ENCODE results near the gene UNC50.

Gene UNC50

DNA sequence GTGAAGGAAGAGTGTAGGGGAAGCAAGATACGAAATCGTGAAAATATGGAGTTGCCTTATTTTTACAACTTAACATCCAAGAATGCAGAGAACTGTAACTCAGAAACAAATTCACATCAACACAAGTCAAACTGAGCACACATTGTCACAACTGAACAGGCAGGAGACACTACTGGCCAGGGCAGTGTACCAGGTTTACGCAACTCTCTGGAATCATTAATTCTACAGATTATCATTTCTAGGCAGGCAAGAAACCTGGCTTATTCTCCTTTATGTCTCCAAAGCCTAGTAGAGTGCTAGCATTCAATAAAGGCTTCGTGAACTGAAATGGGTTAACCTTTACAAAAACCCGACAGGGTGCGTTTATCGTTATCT, 661 bp upstream of the UNC50 start:
- Histone ChIP-seq H3K4me1 (ENCODE audit: insufficient read depth, low read length) (peaks cover 45% of the 10 kb centered on the region), H3K9me3 (ENCODE audit: insufficient read depth, low read length, severe bottlenecking) (no peaks in the 10 kb centered on the region), H3K4me3 (ENCODE audit: low read depth in 1 of 2, low read length in 2 of 2) (peak overlapping the region; percentile 86 to 94), H2AFZ (ENCODE audit: low read depth, low read length) (peak overlapping the region; percentile 97), H3K27me3 (ENCODE audit: insufficient read depth, low read length, poor library complexity) (no peaks in the 10 kb centered on the region), H3K79me2 (ENCODE audit: insufficient read depth, low read length) (peaks cover 72% of the 10 kb centered on the region), H3K36me3 (ENCODE audit: insufficient read depth, low read length) (peaks cover 37% of the 10 kb centered on the region), H3K4me2 (ENCODE audit: insufficient read depth, low read length) (peak overlapping the region; percentile 83), H4K20me1 (ENCODE audit: insufficient read depth, low read length) (no peaks in the 10 kb centered on the region), H3K9ac (ENCODE audit: low read depth, low read length) (peak overlapping the region; percentile 91), H3K27ac (ENCODE audit: low read length) (peak overlapping the region; percentile 94)
- TF ChIP-seq, protein P1, sequence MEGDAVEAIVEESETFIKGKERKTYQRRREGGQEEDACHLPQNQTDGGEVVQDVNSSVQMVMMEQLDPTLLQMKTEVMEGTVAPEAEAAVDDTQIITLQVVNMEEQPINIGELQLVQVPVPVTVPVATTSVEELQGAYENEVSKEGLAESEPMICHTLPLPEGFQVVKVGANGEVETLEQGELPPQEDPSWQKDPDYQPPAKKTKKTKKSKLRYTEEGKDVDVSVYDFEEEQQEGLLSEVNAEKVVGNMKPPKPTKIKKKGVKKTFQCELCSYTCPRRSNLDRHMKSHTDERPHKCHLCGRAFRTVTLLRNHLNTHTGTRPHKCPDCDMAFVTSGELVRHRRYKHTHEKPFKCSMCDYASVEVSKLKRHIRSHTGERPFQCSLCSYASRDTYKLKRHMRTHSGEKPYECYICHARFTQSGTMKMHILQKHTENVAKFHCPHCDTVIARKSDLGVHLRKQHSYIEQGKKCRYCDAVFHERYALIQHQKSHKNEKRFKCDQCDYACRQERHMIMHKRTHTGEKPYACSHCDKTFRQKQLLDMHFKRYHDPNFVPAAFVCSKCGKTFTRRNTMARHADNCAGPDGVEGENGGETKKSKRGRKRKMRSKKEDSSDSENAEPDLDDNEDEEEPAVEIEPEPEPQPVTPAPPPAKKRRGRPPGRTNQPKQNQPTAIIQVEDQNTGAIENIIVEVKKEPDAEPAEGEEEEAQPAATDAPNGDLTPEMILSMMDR (IDR thresholded peaks at IDR 0.05; ENCODE audit: borderline replicate concordance, extremely low read depth, low read length, poor library complexity, severe bottlenecking) = no peak
- no peak for TF ChIP-seq EZH2 (IDR thresholded peaks at IDR 0.05; ENCODE audit: borderline replicate concordance, low read depth, low read length, severe bottlenecking)
- no peak for ATAC-seq (ENCODE audit: insufficient read depth, low read depth)
- no peak for DNase-seq

DNA sequence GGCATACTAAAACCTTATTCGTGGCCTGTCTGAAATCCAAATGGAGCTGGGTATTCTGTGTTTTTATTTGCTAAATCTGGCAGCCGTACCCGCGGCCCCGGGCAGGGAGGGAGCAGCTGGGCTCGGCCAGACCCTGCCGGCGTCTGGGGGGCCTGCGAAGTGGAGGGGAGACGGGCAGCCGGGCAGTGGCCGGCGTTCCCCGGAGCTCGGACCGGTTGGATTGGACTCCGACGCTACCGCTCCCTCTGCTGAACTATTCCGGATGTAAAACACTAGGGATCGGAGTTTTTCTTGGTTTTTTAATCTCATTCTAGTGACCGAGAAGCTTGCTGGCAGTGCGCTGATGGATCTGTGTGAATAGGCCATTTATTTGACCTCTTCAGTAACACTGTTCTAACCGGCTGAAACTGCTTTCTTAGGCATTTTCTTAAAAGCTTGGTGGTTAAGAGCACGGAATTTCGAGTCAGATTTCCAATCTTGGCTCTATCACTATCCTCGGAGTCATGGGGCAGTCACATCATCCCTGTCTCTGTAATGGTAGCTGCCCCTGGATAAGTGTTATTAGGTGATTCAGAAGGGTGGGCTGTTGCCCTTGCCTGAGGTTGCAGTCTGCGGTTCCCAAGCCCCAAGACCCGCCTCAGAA, 694 bp downstream of the UNC50 start:
- Histone ChIP-seq H3K4me1 (ENCODE audit: insufficient read depth, low read length) (peaks cover 45% of the 10 kb centered on the region), H3K36me3 (ENCODE audit: insufficient read depth, low read length) (peaks cover 40% of the 10 kb centered on the region), H3K4me2 (ENCODE audit: insufficient read depth, low read length) (peak overlapping the region; percentile 83), H3K9ac (ENCODE audit: low read depth, low read length) (peak overlapping the region; percentile 91), H3K9me3 (ENCODE audit: insufficient read depth, low read length, severe bottlenecking) (no peaks in the 10 kb centered on the region), H4K20me1 (ENCODE audit: insufficient read depth, low read length) (no peaks in the 10 kb centered on the region), H3K4me3 (ENCODE audit: low read depth in 1 of 2, low read length in 2 of 2) (peak overlapping the region; percentile 86 to 94), H3K27me3 (ENCODE audit: insufficient read depth, low read length, poor library complexity) (no peaks in the 10 kb centered on the region), H3K79me2 (ENCODE audit: insufficient read depth, low read length) (peaks cover 72% of the 10 kb centered on the region), H3K27ac (ENCODE audit: low read length) (peak overlapping the region; percentile 94), H2AFZ (ENCODE audit: low read depth, low read length) (peak overlapping the region; percentile 97)
- no peak for DNase-seq
- peak; percentile 8; the same call in 2 of the 3 replicates for ATAC-seq (ENCODE audit: insufficient read depth, low read depth)
- TF ChIP-seq EZH2 (IDR thresholded peaks at IDR 0.05; ENCODE audit: borderline replicate concordance, low read depth, low read length, severe bottlenecking) = no peak
- TF ChIP-seq, protein P1 (IDR thresholded peaks at IDR 0.05; ENCODE audit: borderline replicate concordance, extremely low read depth, low read length, poor library complexity, severe bottlenecking) = no peak

DNA sequence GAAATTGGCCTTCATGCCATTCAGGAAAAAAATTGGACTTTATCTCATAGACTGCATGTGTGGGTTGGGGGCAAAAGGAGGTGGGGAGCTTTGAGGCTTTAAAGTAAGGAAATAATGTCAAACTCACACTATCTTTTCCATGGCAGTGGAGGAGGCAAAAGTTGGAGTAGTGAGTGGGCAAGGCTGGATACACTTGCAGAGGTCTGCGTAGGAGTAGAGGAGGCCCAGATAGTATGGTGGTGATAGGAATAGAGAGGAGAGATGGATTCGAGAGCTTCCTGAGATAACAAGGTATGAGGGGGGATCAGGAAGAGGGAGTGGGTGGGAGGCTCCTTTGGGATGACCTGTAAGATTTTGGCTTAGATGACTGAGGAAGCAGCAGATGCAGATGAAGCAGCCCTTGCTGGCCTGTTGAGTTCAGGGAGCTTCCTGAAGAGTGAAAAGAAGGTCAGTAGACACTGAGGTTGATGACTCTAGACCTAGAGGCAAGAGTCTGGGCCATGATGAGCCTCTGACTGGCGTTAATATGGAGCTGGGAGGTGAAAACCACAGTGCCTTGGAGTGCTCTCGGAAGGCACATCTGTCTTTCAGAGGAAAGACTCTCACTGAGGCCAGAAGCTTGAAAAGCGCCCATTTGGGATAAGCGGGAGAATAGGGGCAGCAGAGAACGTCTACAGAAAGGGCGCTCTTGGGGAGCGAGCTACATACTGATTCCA, 5.8 kb downstream of the UNC50 start:
- DNase-seq (no peak), ATAC-seq (ENCODE audit: insufficient read depth, low read depth) (no peak)
- H3K4me3 ChIP-seq (ENCODE audit: low read depth in 1 of 2, low read length in 2 of 2) = no peak overlapping the region
- TF ChIP-seq, protein P1 (IDR thresholded peaks at IDR 0.05; ENCODE audit: borderline replicate concordance, extremely low read depth, low read length, poor library complexity, severe bottlenecking) = no peak
- TF ChIP-seq EZH2 (IDR thresholded peaks at IDR 0.05; ENCODE audit: borderline replicate concordance, low read depth, low read length, severe bottlenecking) = no peak
- no peaks in the 10 kb centered on the region for H3K9me3 ChIP-seq (ENCODE audit: insufficient read depth, low read length, severe bottlenecking)
- H3K36me3 ChIP-seq (ENCODE audit: insufficient read depth, low read length) = peaks cover 85% of the 10 kb centered on the region
- H3K27me3 ChIP-seq (ENCODE audit: insufficient read depth, low read length, poor library complexity) = no peaks in the 10 kb centered on the region
- no peak overlapping the region for H3K27ac ChIP-seq (ENCODE audit: low read length)
- no peak overlapping the region for H3K9ac ChIP-seq (ENCODE audit: low read depth, low read length)
- no peaks in the 10 kb centered on the region for H4K20me1 ChIP-seq (ENCODE audit: insufficient read depth, low read length)
- H3K4me2 ChIP-seq (ENCODE audit: insufficient read depth, low read length) = no peak overlapping the region
- no peak overlapping the region for H2AFZ ChIP-seq (ENCODE audit: low read depth, low read length)
- peaks cover 24% of the 10 kb centered on the region for H3K79me2 ChIP-seq (ENCODE audit: insufficient read depth, low read length)
- H3K4me1 ChIP-seq (ENCODE audit: insufficient read depth, low read length) = peaks cover 22% of the 10 kb centered on the region
